BLaER1 treated with 17β-estradiol and CSF1 and Interleukin-3, amounts not matched to agents 10 nM and 100 nM (cell line): ENCODE data around the gene OR2H1.

Experiments used
- H3K27ac ChIP-seq, 11 experiments: shearing (Covaris generic); formaldehyde crosslinking; 2 replicates each; pipeline ENCODE4 v1.8.1; 2022
- H3K27me3 ChIP-seq, 11 experiments: shearing (Covaris generic); formaldehyde crosslinking; 2 replicates each; pipeline ENCODE4 v1.8.1; 2022
- H3K36me3 ChIP-seq, 11 experiments: shearing (Covaris generic); formaldehyde crosslinking; 2 replicates each; pipeline ENCODE4 v1.8.1; 2022
- H3K4me1 ChIP-seq, 10 experiments: shearing (Covaris generic); formaldehyde crosslinking; 2 replicates each; pipeline ENCODE4 v1.8.1; 2022
- H3K4me2 ChIP-seq, 11 experiments: shearing (Covaris generic); formaldehyde crosslinking; 2 replicates each; pipeline ENCODE4 v1.8.1; 2022
- H3K4me3 ChIP-seq, 10 experiments: shearing (Covaris generic); formaldehyde crosslinking; 2 replicates each; pipeline ENCODE4 v1.8.1; 2022
- H3K9ac ChIP-seq, 11 experiments: shearing (Covaris generic); formaldehyde crosslinking; 2 replicates each; pipeline ENCODE4 v1.8.1; 2022
- H3K9me3 ChIP-seq, 11 experiments: shearing (Covaris generic); formaldehyde crosslinking; replicated peaks in 1 of 11; 2 replicates each; pipeline ENCODE4 v1.8.1; 2022
- H4K20me1 ChIP-seq, 11 experiments: shearing (Covaris generic); formaldehyde crosslinking; 2 replicates each; pipeline ENCODE4 v1.8.1; 2022
- Cebpa-rat ChIP-seq, 11 experiments: shearing (Covaris generic); IDR thresholded peaks; 2 replicates each; pipeline ENCODE4 v1.8.1; 2022

Gene OR2H1

GRCh38 chr6:29478740-29479139 is 21.8 kb downstream of the OR2H1 start:
- peaks cover 0 to 10% (median 8%) of the 10 kb centered on the region in 11 experiments; a peak in 12 of 22 replicates for H3K9me3 ChIP-seq
- peak; percentile 49 to 95 (median 75); a peak in 20 of 22 replicates for TF ChIP-seq Cebpa-rat (IDR thresholded peaks at IDR 0.05)
- H3K36me3 ChIP-seq: no peaks in the 10 kb centered on the region
- H3K4me2 ChIP-seq: no peak overlapping the region
- H4K20me1 ChIP-seq: no peaks in the 10 kb centered on the region
- no peak overlapping the region for H3K4me3 ChIP-seq
- no peaks in the 10 kb centered on the region for H3K27me3 ChIP-seq
- no peak overlapping the region for H3K27ac ChIP-seq
- no peaks in the 10 kb centered on the region for H3K4me1 ChIP-seq
- no peak overlapping the region for H3K9ac ChIP-seq

DNA sequence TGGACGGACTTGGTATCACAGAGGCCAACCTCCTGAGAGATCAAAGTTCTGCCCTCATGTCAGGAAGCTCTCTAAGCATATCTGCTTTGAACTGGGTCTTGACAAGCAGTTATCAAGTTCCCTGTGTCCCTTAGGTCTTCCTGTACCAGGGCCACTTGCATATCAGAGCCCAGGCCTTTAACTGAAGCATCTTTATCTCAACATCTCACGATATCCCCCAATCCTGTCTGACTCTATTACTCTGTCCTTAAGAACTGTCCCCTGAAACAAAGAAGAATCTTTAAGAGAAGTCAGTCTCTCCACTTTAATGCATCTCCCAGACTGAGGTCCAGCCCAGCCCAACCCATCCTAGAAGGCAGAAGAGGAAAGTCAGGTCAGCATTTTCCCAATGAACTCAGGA is 22.6 kb downstream of the OR2H1 start:
- Histone ChIP-seq H3K4me3 (no peak overlapping the region), H4K20me1 (no peaks in the 10 kb centered on the region), H3K9ac (no peak overlapping the region), H3K9me3 (peaks cover 0 to 10% (median 8%) of the 10 kb centered on the region in 11 experiments; a peak in 11 of 22 replicates), H3K4me1 (no peaks in the 10 kb centered on the region), H3K4me2 (no peak overlapping the region), H3K36me3 (no peaks in the 10 kb centered on the region), H3K27me3 (no peaks in the 10 kb centered on the region), H3K27ac (no peak overlapping the region)
- no peak for TF ChIP-seq Cebpa-rat (IDR thresholded peaks at IDR 0.05)

DNA sequence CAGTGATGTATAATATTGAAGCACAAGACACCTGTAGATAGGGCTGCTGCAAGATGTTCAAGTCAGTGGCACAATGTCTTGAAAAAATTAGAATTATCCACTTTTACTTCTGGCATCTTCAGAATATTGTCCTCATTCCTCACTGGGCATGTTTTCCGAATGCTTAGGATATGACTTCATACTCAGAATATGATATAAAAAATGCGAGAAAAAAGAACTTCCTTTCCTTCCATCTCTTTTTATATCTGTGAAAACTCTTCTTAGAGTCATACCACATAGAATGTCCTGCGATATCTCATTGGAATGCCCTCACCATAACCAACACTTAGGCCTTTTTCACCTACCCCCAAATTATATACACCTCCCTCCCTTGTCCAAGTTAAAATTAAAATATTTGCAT is 26.2 kb downstream of the OR2H1 start:
- H3K9me3 ChIP-seq: peaks cover 0 to 10% (median 8%) of the 10 kb centered on the region in 11 experiments; a peak in 11 of 22 replicates
- no peaks in the 10 kb centered on the region for H3K27me3 ChIP-seq
- no peak overlapping the region for H3K9ac ChIP-seq
- H4K20me1 ChIP-seq: no peaks in the 10 kb centered on the region
- no peak overlapping the region for H3K27ac ChIP-seq
- no peaks in the 10 kb centered on the region for H3K36me3 ChIP-seq
- H3K4me3 ChIP-seq: no peak overlapping the region
- no peak overlapping the region for H3K4me2 ChIP-seq
- no peak for TF ChIP-seq Cebpa-rat (IDR thresholded peaks at IDR 0.05)
- no peaks in the 10 kb centered on the region for H3K4me1 ChIP-seq

DNA sequence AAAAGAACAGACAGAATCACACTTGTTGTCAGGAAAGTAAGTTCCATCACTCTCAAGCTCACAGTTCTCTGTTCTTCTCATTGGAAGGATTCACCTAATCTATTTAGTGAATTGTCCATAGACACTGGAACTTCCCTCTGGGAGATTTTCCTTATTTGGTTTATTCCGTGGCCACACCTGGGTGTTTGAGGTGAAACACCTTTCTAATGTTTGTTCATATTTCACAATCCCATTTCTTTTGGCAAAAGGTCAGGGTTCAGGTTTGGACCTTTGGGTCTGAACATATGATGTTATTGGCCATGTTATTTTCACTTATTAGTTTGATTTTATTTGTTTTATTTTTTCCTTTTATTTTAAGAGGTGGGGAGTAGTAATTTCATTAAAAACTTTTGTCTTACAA is 26.8 kb downstream of the OR2H1 start:
- no peak for TF ChIP-seq Cebpa-rat (IDR thresholded peaks at IDR 0.05)
- no peaks in the 10 kb centered on the region for H4K20me1 ChIP-seq
- no peaks in the 10 kb centered on the region for H3K36me3 ChIP-seq
- H3K4me3 ChIP-seq: no peak overlapping the region
- H3K27me3 ChIP-seq: no peaks in the 10 kb centered on the region
- H3K4me2 ChIP-seq: no peak overlapping the region
- H3K27ac ChIP-seq: no peak overlapping the region
- no peaks in the 10 kb centered on the region for H3K4me1 ChIP-seq
- H3K9ac ChIP-seq: no peak overlapping the region
- peaks cover 0 to 10% (median 8%) of the 10 kb centered on the region in 11 experiments; a peak in 11 of 22 replicates for H3K9me3 ChIP-seq

- H3K4me1 ChIP-seq: peaks cover 10 to 17% (median 12%) of the 10 kb centered on the region in 10 experiments; a peak in 18 of 20 replicates
- TF ChIP-seq Cebpa-rat (IDR thresholded peaks at IDR 0.05): no peak
- no peaks in the 10 kb centered on the region for H3K27me3 ChIP-seq
- no peaks in the 10 kb centered on the region for H3K36me3 ChIP-seq
- no peak overlapping the region for H3K4me2 ChIP-seq
- H3K4me3 ChIP-seq: no peak overlapping the region
- H4K20me1 ChIP-seq: no peaks in the 10 kb centered on the region
- no peak overlapping the region for H3K9ac ChIP-seq
- H3K27ac ChIP-seq: no peak overlapping the region
- peaks cover 0 to 10% (median 8%) of the 10 kb centered on the region in 11 experiments; a peak in 11 of 22 replicates for H3K9me3 ChIP-seq
Measured at GRCh38 chr6:29486577-29486976, 29.6 kb downstream of the OR2H1 start.

- no peak for TF ChIP-seq Cebpa-rat (IDR thresholded peaks at IDR 0.05)
- H3K9me3 ChIP-seq: peaks cover 0 to 7% (median 5%) of the 10 kb centered on the region in 11 experiments; a peak in 11 of 22 replicates
- no peak overlapping the region for H3K9ac ChIP-seq
- H3K27me3 ChIP-seq: no peaks in the 10 kb centered on the region
- no peak overlapping the region for H3K4me3 ChIP-seq
- H3K27ac ChIP-seq: no peak overlapping the region
- no peaks in the 10 kb centered on the region for H4K20me1 ChIP-seq
- peaks cover 10 to 17% (median 12%) of the 10 kb centered on the region in 10 experiments; a peak in 18 of 20 replicates for H3K4me1 ChIP-seq
- H3K36me3 ChIP-seq: no peaks in the 10 kb centered on the region
- H3K4me2 ChIP-seq: no peak overlapping the region
Measured at GRCh38 chr6:29487131-29487530, 30.2 kb downstream of the OR2H1 start.

DNA sequence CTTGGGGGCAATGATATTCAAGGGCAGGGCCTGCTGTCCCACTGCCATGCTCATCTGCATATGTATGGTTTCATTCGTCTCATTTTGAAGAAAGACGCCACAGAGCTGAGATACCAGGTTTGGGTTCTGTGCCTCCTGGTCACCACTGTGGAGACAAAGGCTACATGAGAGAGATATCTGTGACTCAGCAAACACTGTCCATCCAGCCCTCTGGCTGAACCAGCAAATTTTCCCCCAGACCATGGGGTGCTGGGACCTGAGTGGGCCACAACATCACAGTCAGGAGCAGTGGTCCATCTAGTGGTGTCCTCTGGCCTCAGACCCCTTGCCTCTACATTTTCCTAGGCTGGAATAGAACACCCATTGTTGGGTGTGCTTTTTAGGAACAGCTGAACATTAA is 30.7 kb downstream of the OR2H1 start, which contains the start of gene MAS1L:
TSS of gene MAS1L (minus strand) at position 297 of the 400 bp plus-strand sequence. CDS start at position 243, 54 bp downstream.
- Histone ChIP-seq H4K20me1 (no peaks in the 10 kb centered on the region), H3K36me3 (no peaks in the 10 kb centered on the region), H3K27me3 (no peaks in the 10 kb centered on the region), H3K9ac (no peak within 1 kb of the TSS), H3K9me3 (peaks cover 0 to 1% (median 0%) of the 10 kb centered on the region in 11 experiments; a peak in 5 of 22 replicates), H3K27ac (no peak within 1 kb of the TSS), H3K4me3 (no peak within 1 kb of the TSS), H3K4me2 (no peak within 1 kb of the TSS), H3K4me1 (peaks cover 10 to 17% (median 12%) of the 10 kb centered on the region in 10 experiments; a peak in 18 of 20 replicates)
- no peak for TF ChIP-seq Cebpa-rat (IDR thresholded peaks at IDR 0.05)

- no peak overlapping the region for H3K27ac ChIP-seq
- TF ChIP-seq Cebpa-rat (IDR thresholded peaks at IDR 0.05): no peak
- no peaks in the 10 kb centered on the region for H3K36me3 ChIP-seq
- H3K9me3 ChIP-seq: no peaks in the 10 kb centered on the region
- no peak overlapping the region for H3K9ac ChIP-seq
- no peak overlapping the region for H3K4me3 ChIP-seq
- no peaks in the 10 kb centered on the region for H4K20me1 ChIP-seq
- H3K4me2 ChIP-seq: no peak overlapping the region
- peaks cover 10 to 17% (median 12%) of the 10 kb centered on the region in 10 experiments; a peak in 18 of 20 replicates for H3K4me1 ChIP-seq
- no peaks in the 10 kb centered on the region for H3K27me3 ChIP-seq
Measured at GRCh38 chr6:29488874-29489273, 31.9 kb downstream of the OR2H1 start.

DNA sequence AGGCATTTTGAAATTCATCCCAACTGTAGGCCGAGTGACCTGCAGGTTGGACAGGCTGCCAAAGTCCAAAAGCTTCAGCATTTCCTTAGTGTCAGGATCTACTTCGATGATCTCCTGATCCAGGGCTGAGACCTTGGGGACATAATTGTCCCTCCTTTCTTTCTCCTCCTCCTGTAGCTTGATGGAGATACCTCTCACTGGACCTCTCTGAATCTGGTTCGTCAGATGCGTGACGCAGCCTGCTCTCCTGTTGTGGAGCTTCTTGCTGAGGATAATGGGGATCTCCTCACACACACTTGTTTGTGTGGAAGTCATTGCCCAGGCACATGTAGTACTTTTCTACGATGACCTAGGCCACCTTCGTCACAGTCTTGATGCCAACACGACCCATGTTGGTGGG is 32.3 kb downstream of the OR2H1 start:
- Histone ChIP-seq H3K4me2 (no peak overlapping the region), H4K20me1 (no peaks in the 10 kb centered on the region), H3K27me3 (no peaks in the 10 kb centered on the region), H3K9ac (no peak overlapping the region), H3K36me3 (no peaks in the 10 kb centered on the region), H3K4me3 (no peak overlapping the region), H3K9me3 (no peaks in the 10 kb centered on the region), H3K27ac (no peak overlapping the region), H3K4me1 (peaks cover 10 to 17% (median 12%) of the 10 kb centered on the region in 10 experiments; a peak in 18 of 20 replicates)
- no peak for TF ChIP-seq Cebpa-rat (IDR thresholded peaks at IDR 0.05)

DNA sequence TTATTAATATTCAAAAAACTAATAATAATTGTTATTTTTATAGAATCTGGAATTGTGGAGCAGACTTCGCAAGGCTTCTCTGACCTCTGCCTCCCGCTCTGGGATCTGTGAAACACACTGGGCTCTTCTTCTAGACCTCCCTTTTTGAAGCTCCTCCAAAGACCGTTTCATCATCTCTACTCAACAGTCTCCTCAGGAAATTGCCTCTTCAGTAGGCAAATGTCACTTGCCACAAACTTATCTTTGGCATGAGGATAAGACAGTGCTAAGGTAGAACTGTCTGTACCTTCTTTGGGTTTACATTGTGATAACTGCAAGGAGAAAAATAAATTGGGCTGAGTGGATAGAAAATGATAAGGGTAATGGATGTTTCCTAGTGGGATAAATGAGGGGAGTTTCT is 33.1 kb downstream of the OR2H1 start:
- Histone ChIP-seq H3K9me3 (no peaks in the 10 kb centered on the region), H3K36me3 (no peaks in the 10 kb centered on the region), H3K4me3 (no peak overlapping the region), H3K27me3 (no peaks in the 10 kb centered on the region), H3K4me2 (peak overlapping the region in 10 of 11 experiments; percentile 21 to 49 (median 34); a peak in 15 of 22 replicates), H3K4me1 (peaks cover 10 to 17% (median 12%) of the 10 kb centered on the region in 10 experiments; a peak in 18 of 20 replicates), H3K9ac (no peak overlapping the region), H3K27ac (no peak overlapping the region), H4K20me1 (no peaks in the 10 kb centered on the region)
- TF ChIP-seq Cebpa-rat (IDR thresholded peaks at IDR 0.05): no peak
